GM18870 (cell line): ENCODE measurements around the gene FAM136A.
A peak's percentile ranks its signal among the peaks of the same experiment; 100 is the strongest.
"Not testable (repeated sequence)": the region's sequence is repeated elsewhere in the genome, so short reads cannot be mapped to it uniquely, and the experiment has no call there.

Experiments used
- ATAC-seq: cut with Tn5 transposase; IDR thresholded peaks from one replicate; pipeline ENCODE4 v1.9.1; 2021; ENCODE audit warnings: moderate library complexity; ENCODE audit not compliant: unreplicated experiment

Gene FAM136A

DNA sequence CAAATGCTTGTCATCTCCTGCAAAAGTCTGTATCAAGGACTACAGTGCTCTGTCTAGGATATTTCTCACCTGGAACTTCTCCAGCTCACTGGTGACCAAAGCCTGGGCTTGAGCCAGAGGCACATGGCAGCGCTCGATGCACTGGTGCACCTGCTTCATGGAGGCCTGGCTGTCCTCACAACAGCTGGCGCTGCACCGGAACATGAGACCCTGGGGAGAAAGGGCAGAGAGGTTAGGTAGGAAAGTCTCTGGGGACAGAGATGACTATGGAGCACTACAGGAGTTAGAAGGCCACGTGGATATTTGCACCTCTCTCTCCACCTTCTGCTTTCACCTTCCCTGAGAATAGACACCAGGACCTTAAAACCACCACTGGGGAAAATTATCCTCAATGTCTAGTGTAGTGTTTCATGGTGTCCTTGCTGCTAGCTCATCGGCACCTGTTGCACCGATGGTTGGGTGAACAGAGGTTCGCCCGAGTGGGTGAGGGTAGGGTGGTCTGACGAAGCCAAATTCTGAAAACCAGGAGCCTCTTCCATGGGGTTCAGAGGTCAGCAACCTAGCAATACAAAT is 1.0 kb downstream of the FAM136A start:
- no peak for ATAC-seq

DNA sequence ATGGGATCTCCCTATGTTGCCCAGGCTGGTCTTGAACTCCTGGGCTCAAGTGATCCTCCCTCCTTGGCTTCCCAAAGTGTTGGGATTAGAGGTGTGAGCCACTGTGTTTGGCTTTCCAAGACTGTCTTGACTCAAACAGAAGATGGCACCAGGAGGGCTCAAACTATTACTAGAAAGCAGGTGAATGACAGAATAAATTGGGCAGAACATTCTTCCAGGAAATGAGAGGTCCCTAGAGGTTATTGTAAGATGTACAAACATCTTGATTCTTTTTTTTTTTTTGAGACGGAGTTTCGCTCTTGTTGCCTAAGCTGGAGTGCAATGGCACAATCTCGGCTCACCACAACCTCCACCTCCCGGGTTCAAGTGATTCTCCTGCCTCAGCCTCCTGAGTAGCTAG is 4.0 kb downstream of the FAM136A start:
- ATAC-seq: not testable (repeated sequence)

DNA sequence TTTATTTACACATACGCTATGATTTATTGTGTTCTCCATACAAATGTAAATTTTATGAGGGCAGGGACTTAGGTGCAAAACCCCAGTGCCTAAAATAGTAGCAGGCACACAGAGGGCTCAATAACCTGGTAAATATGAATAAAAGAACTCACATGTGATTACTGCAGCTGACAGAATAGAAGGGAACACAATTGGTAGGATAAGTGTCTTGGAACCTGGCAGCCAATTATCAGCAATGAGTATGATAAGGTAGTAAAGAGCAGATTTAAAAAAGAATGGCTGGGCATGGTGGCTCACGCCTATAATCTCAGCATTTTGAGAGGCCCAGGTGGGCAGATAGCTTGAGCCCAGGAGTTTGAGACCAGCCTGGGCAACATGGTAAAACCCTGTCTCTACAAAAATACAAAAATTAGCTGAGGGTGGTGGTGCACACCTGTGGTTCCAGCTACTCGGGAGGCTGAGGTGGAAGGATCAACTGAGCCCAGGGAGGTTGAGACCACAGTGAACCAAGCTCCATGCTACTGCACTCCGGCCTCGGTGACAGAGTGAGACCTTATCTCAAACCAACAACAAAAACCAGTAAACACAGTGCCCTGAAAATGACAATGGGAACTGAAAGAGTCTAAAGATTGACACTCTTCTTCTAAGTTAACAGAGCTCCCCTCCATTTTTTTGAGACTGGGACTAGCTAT is 18.2 kb downstream of the FAM136A start:
- ATAC-seq: no peak

DNA sequence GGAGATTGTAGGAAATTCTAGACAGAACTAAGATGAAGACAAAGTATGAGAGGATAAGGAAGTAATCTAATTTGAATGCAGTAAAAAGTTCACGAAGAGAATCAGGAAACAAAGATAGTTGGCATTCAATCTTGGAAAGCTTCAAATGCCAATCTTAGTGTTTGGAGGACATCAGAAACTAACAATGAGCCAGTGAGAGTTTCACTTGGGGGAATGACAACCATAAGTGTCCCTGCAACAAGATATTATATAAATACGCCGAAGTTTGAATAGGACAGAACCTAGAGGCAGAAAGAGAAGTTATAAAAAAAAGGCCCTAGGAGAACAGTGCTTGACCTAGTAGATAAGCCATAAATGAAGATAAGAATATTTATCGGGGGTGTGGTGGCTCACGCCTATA is 19.4 kb downstream of the FAM136A start:
- ATAC-seq: no peak

DNA sequence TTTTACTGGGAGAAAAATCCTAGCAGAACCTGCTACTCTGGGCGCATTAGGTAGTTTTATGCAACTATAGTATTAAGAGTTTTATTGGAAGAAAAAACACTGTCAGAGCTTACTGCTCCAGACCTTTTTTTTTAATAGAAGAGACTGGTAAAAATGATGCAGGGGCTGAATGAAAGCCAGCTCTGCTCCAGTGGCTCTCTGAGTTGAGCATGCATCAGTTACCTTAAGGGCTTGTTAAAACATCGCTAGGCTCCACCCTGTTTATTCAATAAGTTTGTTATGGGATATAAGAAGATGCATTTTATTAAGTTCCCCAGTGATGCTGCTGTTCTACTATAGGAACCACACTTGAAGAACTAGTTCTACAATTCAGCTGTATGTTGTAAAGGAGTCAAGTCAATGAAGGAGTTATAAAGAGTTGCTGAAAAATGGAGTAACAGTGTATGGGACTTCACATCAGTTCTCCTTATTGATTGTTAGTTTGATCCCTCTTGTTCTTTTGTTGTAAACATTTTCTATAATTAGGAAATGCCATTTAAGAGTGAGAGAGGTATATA is 21.5 kb downstream of the FAM136A start:
- no peak for ATAC-seq

DNA sequence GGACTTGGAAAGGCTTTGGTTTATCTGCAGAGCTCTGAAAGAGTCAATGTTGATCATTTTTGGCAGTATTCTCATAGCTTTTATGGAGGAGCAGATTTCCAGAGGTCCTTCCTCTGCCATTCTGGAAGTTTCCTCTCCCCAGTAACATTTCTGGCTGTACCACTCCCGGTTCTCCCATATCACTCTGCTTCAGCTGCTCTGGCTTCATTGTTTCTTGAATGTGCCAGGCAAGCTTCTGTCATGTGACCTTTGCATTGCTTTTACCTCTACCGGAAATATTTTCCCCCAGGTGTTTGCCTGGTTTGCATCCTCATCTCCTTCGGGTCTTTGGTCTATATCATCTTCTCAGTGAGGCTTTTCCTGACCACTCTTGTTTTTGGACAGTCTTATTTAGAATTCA is 31.5 kb downstream of the FAM136A start:
- ATAC-seq: no peak

DNA sequence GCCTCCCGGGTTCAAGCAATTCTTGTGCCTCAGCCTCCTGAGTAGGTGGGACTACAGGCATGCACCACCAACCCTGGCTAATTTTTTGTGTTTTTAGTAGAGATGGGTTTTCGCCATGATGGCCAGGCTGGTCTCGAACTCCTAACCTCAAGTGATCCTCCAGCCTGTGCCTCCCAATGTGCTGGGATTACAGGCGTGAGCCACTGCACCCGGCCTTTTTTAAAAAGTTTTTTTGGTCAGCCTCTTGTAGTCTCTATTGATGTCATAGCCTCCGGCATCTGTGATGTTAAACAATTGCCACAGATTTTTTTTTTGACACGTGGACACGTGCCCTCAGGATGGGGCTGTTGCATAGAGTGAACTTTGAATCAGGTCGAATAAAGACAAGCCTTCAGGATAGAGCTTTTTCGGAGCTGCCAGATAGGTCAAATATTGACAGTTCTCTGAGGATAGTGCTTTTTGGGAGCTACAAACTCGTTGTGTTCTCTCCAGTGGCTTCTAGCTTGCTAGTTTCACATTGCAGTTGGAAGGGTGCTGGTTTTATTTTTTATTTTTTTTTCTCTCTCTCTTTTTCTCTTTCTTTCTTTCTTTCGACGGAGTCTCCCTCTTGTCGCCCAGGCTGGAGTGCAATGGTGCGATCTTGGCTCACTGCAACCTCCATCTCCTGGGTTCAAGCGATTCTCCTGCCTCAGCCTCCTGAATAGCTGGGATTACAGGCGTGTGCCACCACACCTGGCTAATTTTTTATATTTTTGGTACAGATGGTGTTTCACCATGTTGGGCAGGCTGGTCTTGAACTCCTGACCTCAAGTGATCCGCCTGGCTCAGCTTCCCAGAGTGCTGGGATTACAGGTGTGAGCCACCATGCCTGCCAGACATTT is 32.2 kb downstream of the FAM136A start:
- ATAC-seq: not testable (repeated sequence)

DNA sequence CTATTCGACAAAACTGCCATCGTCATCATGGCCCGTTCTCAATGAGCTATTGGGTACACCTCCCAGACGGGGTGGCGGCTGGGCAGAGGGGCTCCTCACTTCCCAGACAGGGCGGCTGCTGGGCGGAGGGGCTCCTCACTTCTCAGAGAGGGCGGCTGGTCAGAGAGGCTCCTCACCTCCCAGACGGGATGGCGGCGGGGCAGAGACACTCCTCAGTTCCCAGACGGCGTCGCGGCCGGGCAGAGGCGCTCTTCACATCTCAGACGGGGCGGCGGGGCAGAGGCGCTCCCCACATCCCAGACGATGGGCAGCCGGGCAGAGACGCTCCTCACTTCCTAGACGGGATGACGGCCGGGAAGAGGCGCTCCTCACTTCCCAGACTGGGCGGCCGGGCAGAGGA is 34.9 kb downstream of the FAM136A start:
- not testable (repeated sequence) for ATAC-seq

DNA sequence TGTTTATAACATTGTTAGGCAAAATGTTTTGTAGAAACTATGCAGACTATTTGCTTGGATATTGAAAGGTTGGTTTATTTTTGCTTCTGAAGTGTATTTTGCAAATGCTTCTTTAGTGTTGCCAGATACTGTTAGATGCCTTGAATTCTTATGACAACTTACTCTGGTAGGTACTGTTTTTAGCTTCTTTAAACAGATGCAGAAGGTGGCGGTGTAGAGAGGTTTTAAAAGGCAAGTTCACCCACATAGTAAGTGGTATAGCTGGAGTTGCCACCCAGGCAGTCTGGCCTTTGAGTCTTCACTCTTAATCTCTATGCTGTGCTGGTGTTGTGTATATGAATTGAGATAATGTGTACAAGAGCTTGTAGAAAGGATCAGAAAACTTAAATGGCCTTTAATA is 40.4 kb downstream of the FAM136A start:
- ATAC-seq: no peak

DNA sequence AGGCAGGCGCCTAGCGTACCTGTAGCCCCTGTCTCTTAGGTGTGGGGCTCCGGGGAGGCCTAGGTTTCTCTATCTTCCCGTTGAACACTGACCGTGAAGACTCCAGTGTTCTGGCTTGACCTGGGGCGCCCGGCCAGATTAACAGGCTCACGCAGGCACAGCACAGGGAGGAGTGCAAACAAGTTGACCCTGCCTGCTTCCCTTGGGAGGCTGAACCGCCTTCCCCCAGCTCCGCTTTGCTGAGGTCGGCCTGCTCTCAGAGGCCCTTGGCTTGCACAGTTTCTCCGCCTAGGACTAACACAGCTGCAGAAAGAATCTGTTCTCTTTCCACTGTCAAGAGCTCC is 43.4 kb downstream of the FAM136A start:
- ATAC-seq: no peak

DNA sequence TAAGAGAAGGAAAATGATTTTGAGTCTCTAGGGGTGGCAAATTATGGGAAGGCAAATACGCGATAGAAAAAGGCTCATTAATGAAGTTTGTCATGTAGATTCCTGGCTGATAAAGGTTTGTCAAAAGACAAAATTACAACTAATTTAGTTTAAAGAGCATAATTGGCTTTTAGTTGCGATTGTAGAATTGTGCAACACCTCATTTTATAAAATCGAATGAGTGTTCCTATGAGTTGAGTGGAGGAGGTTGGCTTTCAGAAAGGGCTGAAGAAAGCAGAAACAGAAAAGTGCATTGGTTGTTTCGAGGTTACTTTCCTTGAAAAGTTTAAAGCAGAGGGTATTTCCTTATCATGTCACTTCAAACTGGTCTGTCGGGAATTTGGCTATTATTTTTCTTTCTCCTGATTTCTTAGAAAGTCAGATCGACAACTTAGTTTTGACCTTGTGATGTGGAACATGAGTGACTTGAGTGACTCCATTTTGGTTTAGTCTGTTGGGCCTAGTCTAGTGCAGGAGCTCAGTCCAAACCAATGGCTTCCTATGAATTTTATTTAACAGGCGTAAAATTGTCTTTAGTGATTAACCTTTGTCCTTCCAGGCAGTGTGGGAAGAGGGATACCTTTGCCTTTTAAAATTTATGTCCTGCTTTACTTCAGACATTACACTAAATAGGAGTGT is 46.1 kb downstream of the FAM136A start:
- no peak for ATAC-seq

DNA sequence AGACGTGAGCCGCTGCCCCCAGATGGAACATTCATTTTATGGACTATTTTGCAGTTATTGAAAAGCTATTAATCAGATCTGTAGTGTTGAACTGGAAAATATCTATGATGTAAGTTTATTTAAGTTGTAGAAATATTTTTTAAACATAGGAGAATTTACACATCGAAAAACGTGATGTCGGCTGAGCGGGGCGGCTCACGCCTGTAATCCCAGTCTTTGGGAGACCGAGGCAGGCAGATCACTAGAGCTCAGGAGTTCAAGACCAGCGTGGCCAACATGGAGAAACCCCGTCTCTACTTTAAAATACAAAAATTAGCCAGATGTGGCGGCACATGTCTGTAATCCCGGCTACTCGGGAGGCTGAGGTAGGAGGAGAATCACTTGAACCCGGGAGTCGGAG is 51.4 kb downstream of the FAM136A start:
- ATAC-seq: no peak

DNA sequence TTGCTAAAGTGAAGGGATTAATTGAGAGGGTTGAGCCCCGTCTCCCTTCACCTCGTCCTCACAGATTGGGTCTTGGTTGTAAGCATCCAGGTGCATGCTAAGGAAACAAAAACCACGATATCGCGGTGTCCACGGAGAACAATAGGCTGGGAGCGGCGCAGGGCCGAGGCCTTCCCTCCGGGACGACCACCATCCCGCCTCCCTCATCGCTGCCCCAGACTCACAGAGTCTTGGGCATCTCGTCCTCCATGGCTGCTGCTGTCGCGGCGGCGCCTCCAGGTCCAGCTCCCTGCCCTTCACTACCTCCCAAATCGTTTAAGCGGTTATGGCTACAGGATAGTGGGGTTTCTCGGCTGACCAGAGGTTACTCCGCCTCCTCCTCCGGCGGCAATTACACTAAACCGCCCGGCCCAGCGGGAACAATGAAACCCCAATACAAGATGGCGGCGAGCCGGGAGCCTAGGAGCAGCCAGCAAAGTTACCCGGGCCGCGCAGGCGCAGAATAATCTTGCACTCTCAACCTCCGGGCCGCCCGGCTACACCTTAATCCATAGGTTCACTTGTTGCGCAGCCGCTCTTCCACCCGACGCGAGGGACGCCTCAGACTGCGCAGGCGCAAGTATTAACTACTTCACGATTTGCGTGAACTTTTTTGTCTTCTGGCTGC is 53.6 kb downstream of the FAM136A start, which contains the start of gene TIA1:
Gene TIA1, minus strand, starts transcription at position 448 of the 667 bp plus-strand sequence. Its CDS starts 198 bp downstream, at position 250.
- ATAC-seq: peak; percentile 80

DNA sequence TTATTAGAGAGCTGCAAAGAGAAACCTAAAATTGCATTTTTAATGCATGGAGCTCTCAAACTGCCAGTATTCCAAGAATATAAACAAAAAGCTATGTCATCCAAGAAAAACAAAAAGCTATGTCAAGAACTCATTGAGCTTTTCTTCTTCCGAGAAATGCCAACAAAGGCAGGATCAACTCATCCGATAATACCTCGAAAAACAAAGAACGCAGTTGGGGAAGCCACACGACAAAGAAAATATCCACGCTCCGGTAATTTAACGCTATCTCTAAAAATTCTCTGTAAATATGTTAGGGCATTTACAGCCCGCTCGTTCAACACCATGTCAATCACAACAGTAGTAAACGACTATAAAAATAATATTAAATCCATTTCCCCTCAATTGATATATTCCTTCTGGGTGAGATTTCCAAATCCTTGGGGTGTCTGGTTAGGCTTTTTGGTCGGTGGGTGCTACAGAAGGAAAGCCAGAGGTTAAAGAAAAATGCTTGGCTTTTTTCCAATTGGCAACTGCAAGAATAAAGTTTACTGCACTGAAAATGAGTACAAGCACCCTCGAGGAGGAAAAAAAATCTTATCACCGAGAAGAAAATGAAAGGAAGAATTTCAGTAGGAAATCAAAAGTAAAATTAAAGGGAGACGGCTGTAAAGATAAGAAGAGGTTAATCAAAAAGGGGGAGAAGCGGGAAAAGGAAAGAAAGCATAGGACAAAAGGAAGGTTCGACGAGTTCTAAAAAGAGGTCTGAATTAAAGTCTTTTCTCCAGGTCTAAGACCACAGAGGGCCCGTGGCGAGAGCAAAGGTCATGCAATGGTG is 54.3 kb downstream of the FAM136A start:
- ATAC-seq: no peak
